IPS-15b (cell line): ENCODE results near the gene RXYLT1.

ENCODE experiments used
- H3K27me3 ChIP-seq: one replicate; pipeline ENCODE4 v1.6.1; 2013; ENCODE audit warnings: low read length; ENCODE audit not compliant: control insufficient read depth, insufficient read depth
- H3K36me3 ChIP-seq: one replicate; pipeline ENCODE4 v1.6.1; 2013; ENCODE audit warnings: low read length; ENCODE audit not compliant: control insufficient read depth, insufficient read depth
- H3K4me1 ChIP-seq: one replicate; pipeline ENCODE4 v1.6.1; 2013; ENCODE audit warnings: mild to moderate bottlenecking, low read length; ENCODE audit not compliant: control insufficient read depth, insufficient read depth
- H3K4me3 ChIP-seq: one replicate; pipeline ENCODE4 v1.5.1; 2013; ENCODE audit warnings: low read depth, low read length
- H3K9ac ChIP-seq: one replicate; pipeline ENCODE4 v1.6.1; 2013; ENCODE audit warnings: low read depth, mild to moderate bottlenecking, low read length
- H3K9me3 ChIP-seq: one replicate; pipeline ENCODE4 v1.6.1; 2013; ENCODE audit warnings: mild to moderate bottlenecking, low read length; ENCODE audit not compliant: control insufficient read depth, insufficient read depth

The RXYLT1 gene

DNA sequence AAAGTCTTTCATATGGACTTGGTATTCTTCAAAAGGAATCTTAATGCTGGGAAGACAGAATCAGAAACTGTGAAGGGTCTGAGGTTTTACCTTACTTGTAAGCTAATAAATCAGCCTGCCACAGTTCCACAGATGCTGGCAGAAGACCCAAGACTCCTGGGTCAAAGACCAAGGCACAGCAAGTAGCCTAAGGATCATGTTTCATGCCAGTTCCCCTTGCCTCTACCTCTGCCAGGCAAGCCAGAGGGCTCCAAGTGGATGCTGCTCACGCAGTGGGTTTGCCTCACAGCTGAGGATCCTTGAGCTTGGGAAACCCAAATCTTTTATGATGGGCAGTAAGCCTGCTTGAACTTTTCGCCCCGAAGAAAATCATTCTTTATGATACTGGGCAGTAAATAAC is 15.2 kb upstream of the RXYLT1 start:
- H3K4me3 ChIP-seq = no peak overlapping the region
- no peaks in the 10 kb centered on the region for H3K27me3 ChIP-seq
- H3K36me3 ChIP-seq = no peaks in the 10 kb centered on the region

DNA sequence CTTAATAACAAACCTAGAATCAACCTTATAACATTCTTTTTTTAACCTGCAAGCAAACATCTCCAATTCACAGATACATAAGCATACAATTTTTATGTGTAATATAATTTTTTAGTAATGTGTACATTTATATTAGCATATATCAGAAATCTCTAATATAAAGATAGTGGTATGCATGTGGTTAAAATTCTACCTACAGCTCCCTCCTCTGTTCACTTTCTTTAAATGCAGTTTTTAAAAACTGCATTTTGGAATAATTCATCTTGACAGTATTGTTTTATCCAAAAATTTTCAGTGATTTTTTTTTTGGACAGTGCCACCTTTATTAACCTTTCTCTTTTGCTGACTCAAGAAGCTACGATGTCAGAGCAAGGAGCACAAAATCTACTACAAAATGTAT is 13.2 kb upstream of the RXYLT1 start:
- no peaks in the 10 kb centered on the region for H3K4me1 ChIP-seq
- H3K36me3 ChIP-seq = no peaks in the 10 kb centered on the region
- no peaks in the 10 kb centered on the region for H3K27me3 ChIP-seq
- H3K4me3 ChIP-seq = no peak overlapping the region
- no peaks in the 10 kb centered on the region for H3K9me3 ChIP-seq
- H3K9ac ChIP-seq = no peak overlapping the region

More for the DNA sequence above, 15.2 kb upstream of the RXYLT1 start:
- Histone ChIP-seq H3K4me1 (no peaks in the 10 kb centered on the region), H3K9me3 (no peaks in the 10 kb centered on the region), H3K9ac (no peak overlapping the region)

DNA sequence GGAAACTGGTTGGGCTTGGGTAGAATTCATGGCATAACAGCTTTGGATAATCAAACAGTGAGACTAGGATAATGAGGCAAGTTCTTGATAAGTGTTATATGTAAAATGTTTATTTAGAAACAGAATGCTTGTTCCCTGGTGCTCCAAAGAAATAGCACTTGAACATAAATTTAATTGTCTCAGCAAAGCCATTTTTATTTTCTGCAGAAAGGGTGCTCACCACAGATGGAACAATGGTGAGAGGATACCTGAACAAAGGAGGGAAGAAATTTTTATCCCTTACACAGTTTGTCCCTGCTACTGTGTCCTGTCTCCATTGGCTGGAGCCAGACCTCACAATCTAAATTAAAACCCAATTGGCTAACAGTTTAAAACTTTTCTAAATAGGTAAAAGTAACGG is 9.3 kb upstream of the RXYLT1 start:
- no peak overlapping the region for H3K4me3 ChIP-seq
- no peaks in the 10 kb centered on the region for H3K9me3 ChIP-seq
- no peaks in the 10 kb centered on the region for H3K27me3 ChIP-seq
- H3K9ac ChIP-seq = no peak overlapping the region
- no peaks in the 10 kb centered on the region for H3K36me3 ChIP-seq
- no peaks in the 10 kb centered on the region for H3K4me1 ChIP-seq

DNA sequence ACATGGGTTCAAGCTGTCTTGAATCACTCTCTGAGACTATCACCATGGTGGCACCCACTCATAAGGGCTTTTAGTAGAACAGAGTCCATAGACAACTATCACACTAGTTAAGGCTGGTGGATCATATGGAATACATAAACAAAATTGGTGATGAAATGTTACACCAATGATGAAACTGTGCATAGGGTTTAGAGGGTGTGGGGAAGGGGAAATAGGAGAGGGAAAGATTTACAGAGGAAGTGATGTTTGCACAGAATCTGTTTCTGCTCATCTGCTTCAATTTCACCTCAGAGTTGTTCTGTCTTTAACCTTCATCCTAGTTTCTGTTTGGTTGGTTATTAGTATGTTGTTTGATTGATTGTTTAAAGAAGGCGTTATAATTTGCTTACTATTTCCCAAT is 2.4 kb upstream of the RXYLT1 start:
- Histone ChIP-seq H3K27me3 (no peaks in the 10 kb centered on the region), H3K36me3 (no peaks in the 10 kb centered on the region), H3K4me1 (no peaks in the 10 kb centered on the region), H3K9me3 (no peaks in the 10 kb centered on the region), H3K9ac (no peak overlapping the region), H3K4me3 (no peak overlapping the region)

DNA sequence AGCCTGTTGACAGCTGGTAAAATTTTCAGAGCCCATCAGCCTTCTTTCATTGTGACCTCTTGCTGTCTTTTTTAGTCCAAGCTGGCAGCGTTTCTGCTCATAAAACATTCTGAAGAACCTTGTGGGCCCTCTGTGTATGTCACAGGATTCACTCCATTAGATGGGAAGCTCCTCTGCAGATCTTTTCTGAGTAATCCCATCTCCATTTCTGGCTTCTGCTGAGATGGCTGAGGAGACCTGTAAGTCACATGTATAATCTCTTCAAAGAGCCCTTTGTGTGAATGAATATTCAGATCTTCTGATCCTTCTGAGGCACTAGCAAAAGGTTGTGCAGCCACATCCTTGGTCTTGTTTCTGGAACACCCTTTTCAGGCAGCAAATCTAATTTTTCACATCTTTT is 2.8 kb downstream of the RXYLT1 start:
- no peak overlapping the region for H3K4me3 ChIP-seq
- H3K36me3 ChIP-seq = no peaks in the 10 kb centered on the region
- no peaks in the 10 kb centered on the region for H3K4me1 ChIP-seq
- H3K27me3 ChIP-seq = no peaks in the 10 kb centered on the region
- H3K9ac ChIP-seq = no peak overlapping the region
- H3K9me3 ChIP-seq = no peaks in the 10 kb centered on the region

DNA sequence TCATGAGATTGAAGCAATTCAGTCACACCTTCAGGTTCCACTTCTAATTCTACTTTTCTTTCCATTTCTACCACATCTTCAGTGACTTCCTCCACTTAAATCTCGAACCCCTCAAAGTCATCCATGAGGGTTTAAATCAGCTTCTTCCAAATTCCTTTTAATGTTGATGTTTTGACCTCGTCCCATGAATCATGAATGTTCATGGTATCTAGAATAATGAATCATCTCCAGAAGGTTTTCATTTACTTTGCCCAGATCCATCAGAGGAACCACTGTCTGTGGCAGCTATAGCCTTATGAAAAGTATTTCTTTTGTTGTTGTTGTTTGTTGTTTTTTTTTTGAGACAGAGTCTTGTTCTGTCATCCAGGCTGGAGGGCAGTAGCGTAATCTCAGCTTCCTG is 7.6 kb downstream of the RXYLT1 start:
- Histone ChIP-seq H3K9me3 (no peaks in the 10 kb centered on the region), H3K36me3 (no peaks in the 10 kb centered on the region), H3K4me1 (no peaks in the 10 kb centered on the region), H3K4me3 (no peak overlapping the region), H3K9ac (no peak overlapping the region), H3K27me3 (no peaks in the 10 kb centered on the region)

DNA sequence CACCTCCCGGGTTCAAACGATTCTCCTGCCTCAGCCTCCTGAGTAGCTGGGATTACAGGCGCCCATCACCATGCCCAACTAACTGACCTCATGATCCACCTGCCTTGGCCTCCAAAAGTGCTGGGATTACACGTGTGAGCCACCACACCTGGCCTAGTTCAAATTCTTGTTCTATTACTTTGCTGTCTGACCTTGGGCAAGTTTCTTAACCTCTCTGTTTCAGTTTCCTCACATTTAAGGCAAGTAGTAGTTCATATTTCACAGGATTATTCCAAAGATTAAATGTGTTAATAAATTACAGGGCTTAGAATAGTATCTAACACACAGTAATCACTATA is 10.9 kb downstream of the RXYLT1 start:
- Histone ChIP-seq H3K9me3 (no peaks in the 10 kb centered on the region), H3K9ac (no peak overlapping the region), H3K4me1 (no peaks in the 10 kb centered on the region), H3K36me3 (no peaks in the 10 kb centered on the region), H3K27me3 (no peaks in the 10 kb centered on the region), H3K4me3 (no peak overlapping the region)

DNA sequence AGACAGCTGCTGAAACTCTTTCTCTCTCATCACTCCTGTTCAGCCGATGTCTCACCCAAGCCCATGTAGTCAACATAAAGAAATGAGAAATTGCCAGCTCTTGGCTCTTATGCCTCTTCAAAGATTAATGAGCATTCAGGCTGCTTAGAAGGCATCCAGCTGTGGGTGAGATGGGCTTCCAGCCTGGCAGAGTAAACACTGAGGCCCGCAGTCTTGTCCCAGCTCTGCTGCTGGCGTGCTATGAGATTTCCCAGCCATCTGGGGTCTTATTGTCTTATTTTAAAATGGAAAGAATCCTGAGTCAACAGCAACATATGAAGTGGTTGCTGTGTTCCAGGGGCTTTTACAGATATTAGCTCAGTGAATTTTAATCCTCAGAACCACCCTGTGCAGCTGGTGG is 12.6 kb downstream of the RXYLT1 start:
- Histone ChIP-seq H3K4me1 (no peaks in the 10 kb centered on the region), H3K36me3 (no peaks in the 10 kb centered on the region), H3K4me3 (no peak overlapping the region), H3K27me3 (no peaks in the 10 kb centered on the region), H3K9me3 (no peaks in the 10 kb centered on the region), H3K9ac (no peak overlapping the region)

DNA sequence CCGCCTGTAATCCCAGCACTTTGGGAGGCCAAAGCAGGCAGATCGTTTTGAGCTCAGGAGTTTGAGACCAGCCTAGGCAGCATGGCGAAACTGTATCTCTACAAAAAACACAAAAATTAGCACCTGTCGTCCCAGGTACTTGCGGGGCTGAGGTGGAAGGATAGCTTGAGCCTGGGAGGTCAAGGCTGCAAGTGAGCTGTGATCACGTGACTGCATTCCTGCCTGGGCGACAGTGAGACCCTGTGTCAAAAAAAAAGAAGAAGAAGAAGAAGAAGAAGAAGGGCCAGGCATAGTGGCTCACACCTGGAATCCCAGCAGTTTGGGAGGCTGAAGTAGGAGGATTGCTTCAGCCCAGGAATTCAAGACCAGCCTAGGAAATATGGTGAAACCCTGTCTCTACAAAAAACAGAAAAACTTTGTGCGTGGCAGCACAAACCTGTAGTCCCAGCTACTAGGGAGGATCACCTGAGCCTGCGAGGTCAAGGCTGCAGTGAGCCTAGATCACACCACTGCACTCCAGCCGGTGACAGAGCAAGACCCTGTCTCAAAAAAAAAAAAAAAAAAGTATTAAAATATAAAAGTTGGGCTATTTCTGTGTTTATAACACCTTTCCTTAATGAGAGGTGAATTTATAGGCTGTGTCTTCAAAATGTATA is 15.5 kb downstream of the RXYLT1 start:
- no peaks in the 10 kb centered on the region for H3K27me3 ChIP-seq
- H3K9me3 ChIP-seq = no peaks in the 10 kb centered on the region
- H3K9ac ChIP-seq = no peak overlapping the region
- H3K36me3 ChIP-seq = no peaks in the 10 kb centered on the region
- no peaks in the 10 kb centered on the region for H3K4me1 ChIP-seq
- H3K4me3 ChIP-seq = no peak overlapping the region

DNA sequence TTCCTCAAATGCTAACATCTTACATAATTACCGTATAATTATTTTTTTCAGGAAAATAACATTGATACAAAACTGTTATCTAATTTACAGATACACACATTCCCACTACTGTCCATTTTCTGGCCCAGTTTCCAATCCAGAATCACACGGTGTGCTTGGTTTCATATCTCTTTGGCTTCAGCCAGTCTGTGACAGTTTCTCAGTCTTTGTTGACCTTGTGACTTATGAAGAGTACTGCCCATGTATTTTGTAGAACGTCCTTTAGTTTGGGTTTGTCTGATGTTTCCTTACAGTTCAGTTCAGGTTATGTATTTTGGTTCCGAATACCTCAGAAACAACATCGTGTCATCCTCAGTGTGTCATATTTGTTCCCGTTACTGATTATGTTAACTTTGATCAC is 16.2 kb downstream of the RXYLT1 start:
- H3K9me3 ChIP-seq = no peaks in the 10 kb centered on the region
- H3K27me3 ChIP-seq = no peaks in the 10 kb centered on the region
- H3K4me3 ChIP-seq = no peak overlapping the region
- H3K36me3 ChIP-seq = no peaks in the 10 kb centered on the region
- no peaks in the 10 kb centered on the region for H3K4me1 ChIP-seq
- no peak overlapping the region for H3K9ac ChIP-seq

DNA sequence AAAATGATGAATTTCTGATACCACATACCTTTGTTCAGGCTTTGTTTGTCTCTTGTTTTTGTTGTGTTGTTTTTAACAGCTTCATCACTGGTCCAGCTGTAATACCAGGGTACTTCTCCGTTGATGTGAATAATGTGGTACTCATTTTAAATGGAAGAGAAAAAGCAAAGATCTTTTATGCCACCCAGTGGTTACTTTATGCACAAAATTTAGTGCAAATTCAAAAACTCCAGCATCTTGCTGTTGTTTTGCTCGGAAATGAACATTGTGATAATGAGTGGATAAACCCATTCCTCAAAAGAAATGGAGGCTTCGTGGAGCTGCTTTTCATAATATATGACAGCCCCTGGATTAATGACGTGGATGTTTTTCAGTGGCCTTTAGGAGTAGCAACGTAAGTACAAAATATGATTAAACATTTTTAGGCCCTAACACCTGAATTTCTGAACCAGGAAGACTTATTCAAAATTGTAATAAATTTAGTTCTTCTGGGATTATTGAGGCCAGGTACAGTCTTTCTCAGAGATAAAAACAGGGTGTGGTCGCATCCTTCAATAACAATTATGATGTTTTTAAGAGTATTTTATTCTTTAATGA is 22.4 kb downstream of the RXYLT1 start:
- no peaks in the 10 kb centered on the region for H3K4me1 ChIP-seq
- no peaks in the 10 kb centered on the region for H3K27me3 ChIP-seq
- H3K9me3 ChIP-seq = no peaks in the 10 kb centered on the region
- no peak overlapping the region for H3K9ac ChIP-seq
- no peak overlapping the region for H3K4me3 ChIP-seq
- no peaks in the 10 kb centered on the region for H3K36me3 ChIP-seq

DNA sequence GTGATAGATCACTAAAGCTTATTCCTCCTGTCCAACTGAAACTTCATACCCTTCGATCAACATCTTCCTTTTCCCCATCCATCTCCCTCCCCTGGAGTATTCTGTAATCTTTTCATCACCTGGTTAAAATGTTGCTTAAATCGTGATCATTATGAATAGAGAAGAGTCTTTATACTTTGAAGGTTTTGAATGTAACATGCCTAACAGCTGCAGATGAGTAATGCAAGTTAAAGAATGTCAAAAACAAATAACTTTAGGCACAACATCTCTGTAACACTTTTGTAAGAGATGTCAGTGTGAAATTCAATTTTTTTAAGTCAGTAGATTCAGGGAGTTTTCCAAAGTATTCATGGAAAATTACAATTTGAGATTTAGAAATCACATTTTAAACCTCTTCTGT is 25.0 kb downstream of the RXYLT1 start:
- no peaks in the 10 kb centered on the region for H3K36me3 ChIP-seq
- H3K9me3 ChIP-seq = no peaks in the 10 kb centered on the region
- no peaks in the 10 kb centered on the region for H3K27me3 ChIP-seq
- no peak overlapping the region for H3K9ac ChIP-seq
- no peaks in the 10 kb centered on the region for H3K4me1 ChIP-seq
- no peak overlapping the region for H3K4me3 ChIP-seq
